ENCODE results near the gene FYN. TPM values are rescaled to one million over a fixed set of nuclear protein-coding genes. Genes with fewer than 3 reads are reported as not detected.

Gene FYN
- total RNA-seq, 1 experiment from 2014 or later = 18.5 TPM

GRCh38 chr6:111880181-111880888, 7.1 kb upstream of the FYN start:
- H3K9me3 ChIP-seq (ENCODE audit: control insufficient read depth in 1 of 2, insufficient read depth in 1 of 2, low read depth in 1 of 2, low read length in 2 of 2) = no peaks in the 10 kb centered on the region
- ATAC-seq = no peak
- intact Hi-C loops (cut with micrococcal nuclease) = no loop called here

More at GRCh38 chr6:111880181-111880888, 7.1 kb upstream of the FYN start:
- H3K27ac ChIP-seq (ENCODE audit: low read depth, low read length) = no peak overlapping the region
- H2AFZ ChIP-seq (ENCODE audit: low read depth, low read length, poor library complexity, severe bottlenecking) = no peak overlapping the region
- H3K79me2 ChIP-seq (ENCODE audit: insufficient read depth, low read length) = no peaks in the 10 kb centered on the region
- no peak overlapping the region for H3K9ac ChIP-seq (ENCODE audit: low read length)
- H3K4me3 ChIP-seq (replicated peaks in 1 of 2; ENCODE audit: low read depth in 1 of 2, low read length in 2 of 2) = no peak overlapping the region
- H4K20me1 ChIP-seq (ENCODE audit: insufficient read depth) = no peaks in the 10 kb centered on the region
- no TSS peak for BruUV-seq (replicated peaks)
- H3K27me3 ChIP-seq (ENCODE audit: insufficient read depth, low read length) = no peaks in the 10 kb centered on the region
- POLR2A ChIA-PET = no interaction called here
- CTCF ChIA-PET = no interaction called here
- H3K9me2 ChIP-seq (ENCODE audit: insufficient read depth) = no peaks in the 10 kb centered on the region
- RAD21 ChIA-PET (ENCODE audit: low non-redundant PET in 1 of 2, low total read pairs in 2 of 2, uncharacterized antibody in 2 of 2, unreplicated experiment in 2 of 2) = no interaction called here
- DNase-seq (ENCODE audit: low read depth, low spot score) = no peak
- no peaks in the 10 kb centered on the region for H3K36me3 ChIP-seq (ENCODE audit: control insufficient read depth in 1 of 2, insufficient read depth in 2 of 2, low read length in 2 of 2)
- TF ChIP-seq REST (IDR thresholded peaks at IDR 0.05; ENCODE audit: low read depth) (no peak), SP1 (IDR thresholded peaks at IDR 0.05; ENCODE audit: low read depth) (no peak), TCF7L2 (IDR thresholded peaks at IDR 0.05; ENCODE audit: borderline replicate concordance, extremely low read depth, insufficient read depth, insufficient read length) (no peak), CBX3 (IDR thresholded peaks at IDR 0.05; ENCODE audit: low read depth) (no peak), SRF (IDR thresholded peaks at IDR 0.05; ENCODE audit: low read depth) (no peak), POLR2A (IDR thresholded peaks at IDR 0.05; ENCODE audit: borderline replicate concordance, extremely low read depth, insufficient read depth, insufficient read length) (no peak), POLR2AphosphoS5 (IDR thresholded peaks at IDR 0.05; ENCODE audit: low read depth, low read length) (no peak), EGR1 (IDR thresholded peaks at IDR 0.05; ENCODE audit: low read depth) (no peak), ATF3 (IDR thresholded peaks at IDR 0.05) (no peak), ZNF274 (IDR thresholded peaks at IDR 0.05; ENCODE audit: low read depth, low read length) (no peak), CTCF (IDR thresholded peaks at IDR 0.05 in 2 of 3, conservative IDR thresholded peaks at IDR 0.05 in 1 of 3; ENCODE audit: borderline replicate concordance in 1 of 3, insufficient read depth in 1 of 3, low read depth in 2 of 3, low read length in 2 of 3) (no peak), ELF1 (IDR thresholded peaks at IDR 0.05; ENCODE audit: borderline replicate concordance, low read depth) (no peak), YY1 (IDR thresholded peaks at IDR 0.05; ENCODE audit: extremely low read depth, insufficient replicate concordance, low read depth, low read length) (no peak), SIN3A (IDR thresholded peaks at IDR 0.05; ENCODE audit: low read depth) (no peak), JUND (IDR thresholded peaks at IDR 0.05) (no peak), ZFX (IDR thresholded peaks at IDR 0.05) (no peak), RAD21 (IDR thresholded peaks at IDR 0.05; ENCODE audit: low read depth) (no peak)
- H3K4me1 ChIP-seq (ENCODE audit: control insufficient read depth in 1 of 2, insufficient read depth in 2 of 2, low read length in 2 of 2) = no peaks in the 10 kb centered on the region
- H3K4me2 ChIP-seq (ENCODE audit: low read length) = no peak overlapping the region
